ENCODE results near the gene KDM2B.

The KDM2B gene

DNA sequence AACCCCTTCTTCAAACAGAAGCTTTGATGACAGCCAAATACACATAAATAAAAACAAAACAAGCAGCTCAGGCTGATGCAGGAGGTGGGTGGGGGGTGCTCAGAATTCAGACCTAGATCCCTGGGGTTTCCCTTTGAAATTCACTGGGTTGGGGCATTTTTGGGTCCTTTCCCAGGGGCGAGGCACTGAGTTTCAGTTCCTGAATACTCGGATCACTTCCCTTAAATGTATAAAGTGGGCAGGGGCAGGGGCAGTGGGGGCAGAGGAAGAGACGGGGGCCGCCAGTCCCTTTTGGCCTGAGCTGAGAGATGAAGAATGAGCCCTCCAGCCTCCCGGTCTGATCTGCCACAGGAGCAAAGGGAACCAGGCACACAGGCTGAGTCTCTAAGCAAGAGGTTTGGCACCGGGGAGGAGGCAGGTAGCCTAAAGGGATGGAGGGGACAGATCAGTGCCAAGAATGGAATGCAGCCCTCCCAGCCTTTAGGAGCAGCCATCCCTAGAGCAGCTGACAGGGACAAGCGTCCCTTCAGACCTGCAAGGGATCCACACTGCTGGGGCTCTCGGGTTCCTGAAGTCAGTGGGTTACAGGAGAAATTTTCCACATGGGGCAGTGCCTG is 20.3 kb downstream of the KDM2B start:
- no peak for DNase-seq (ENCODE audit: insufficient read length, low spot score)
- TF ChIP-seq, protein P1, sequence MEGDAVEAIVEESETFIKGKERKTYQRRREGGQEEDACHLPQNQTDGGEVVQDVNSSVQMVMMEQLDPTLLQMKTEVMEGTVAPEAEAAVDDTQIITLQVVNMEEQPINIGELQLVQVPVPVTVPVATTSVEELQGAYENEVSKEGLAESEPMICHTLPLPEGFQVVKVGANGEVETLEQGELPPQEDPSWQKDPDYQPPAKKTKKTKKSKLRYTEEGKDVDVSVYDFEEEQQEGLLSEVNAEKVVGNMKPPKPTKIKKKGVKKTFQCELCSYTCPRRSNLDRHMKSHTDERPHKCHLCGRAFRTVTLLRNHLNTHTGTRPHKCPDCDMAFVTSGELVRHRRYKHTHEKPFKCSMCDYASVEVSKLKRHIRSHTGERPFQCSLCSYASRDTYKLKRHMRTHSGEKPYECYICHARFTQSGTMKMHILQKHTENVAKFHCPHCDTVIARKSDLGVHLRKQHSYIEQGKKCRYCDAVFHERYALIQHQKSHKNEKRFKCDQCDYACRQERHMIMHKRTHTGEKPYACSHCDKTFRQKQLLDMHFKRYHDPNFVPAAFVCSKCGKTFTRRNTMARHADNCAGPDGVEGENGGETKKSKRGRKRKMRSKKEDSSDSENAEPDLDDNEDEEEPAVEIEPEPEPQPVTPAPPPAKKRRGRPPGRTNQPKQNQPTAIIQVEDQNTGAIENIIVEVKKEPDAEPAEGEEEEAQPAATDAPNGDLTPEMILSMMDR (IDR thresholded peaks at IDR 0.05; ENCODE audit: insufficient read depth, missing control alignments) = no peak
- no peak for FAIRE-seq

DNA sequence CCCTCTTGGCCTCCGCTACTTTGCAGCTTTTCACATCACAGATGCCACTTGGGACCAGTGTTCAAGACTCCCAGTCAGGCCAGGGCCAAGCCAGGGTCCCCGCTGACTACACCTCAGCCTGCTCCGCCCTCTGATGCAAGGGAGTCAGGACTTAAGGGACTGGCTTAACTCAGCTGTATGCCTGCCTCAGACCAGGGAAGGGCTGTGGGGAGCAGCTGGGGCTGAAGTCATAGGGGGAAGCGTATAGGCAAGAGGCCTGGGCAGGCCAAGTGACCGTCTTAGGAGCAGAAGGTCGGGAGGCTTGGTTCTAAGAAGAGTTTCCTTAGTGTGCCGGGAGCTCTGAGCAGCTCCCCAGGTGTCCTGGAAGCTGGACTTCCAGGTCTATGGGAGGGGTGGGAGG is 21.9 kb downstream of the KDM2B start:
- DNase-seq (ENCODE audit: insufficient read length, low spot score) (no peak), FAIRE-seq (no peak)
- TF ChIP-seq, protein P1 (IDR thresholded peaks at IDR 0.05; ENCODE audit: insufficient read depth, missing control alignments) = no peak

DNA sequence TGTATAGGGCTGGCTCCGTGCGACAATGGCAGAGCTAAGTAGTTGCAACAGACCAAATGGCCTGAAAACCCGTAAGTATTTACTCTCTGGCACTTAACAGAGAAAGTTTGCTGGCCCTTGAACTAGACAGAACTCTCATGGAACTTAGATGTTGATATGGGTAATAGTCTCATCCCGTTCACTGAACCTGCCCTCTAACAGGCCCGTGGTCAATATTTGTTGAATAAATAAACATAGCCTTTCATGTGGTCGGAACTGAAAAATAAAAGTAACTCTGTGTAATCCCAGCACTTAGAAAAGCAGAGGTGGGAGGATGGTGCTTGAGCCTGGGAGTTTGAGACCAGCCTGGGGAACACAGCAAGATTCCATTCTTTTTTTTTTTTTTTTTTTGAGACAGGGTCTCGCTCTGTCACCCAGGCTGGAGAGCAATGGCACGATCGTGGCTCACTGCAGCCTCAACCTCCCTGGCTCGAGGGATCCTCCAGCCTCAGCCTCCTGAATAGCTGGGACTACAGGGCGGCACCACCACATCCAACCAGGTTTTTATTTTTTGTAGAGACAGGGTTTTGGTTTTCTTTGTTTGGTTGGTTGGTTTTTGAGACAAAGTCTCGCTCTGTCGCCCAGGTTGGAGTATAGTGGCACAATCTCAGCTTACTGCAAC is 29.7 kb downstream of the KDM2B start:
- no peak for DNase-seq (ENCODE audit: insufficient read length, low spot score)
- TF ChIP-seq, protein P1 (IDR thresholded peaks at IDR 0.05; ENCODE audit: insufficient read depth, missing control alignments) = no peak

DNA sequence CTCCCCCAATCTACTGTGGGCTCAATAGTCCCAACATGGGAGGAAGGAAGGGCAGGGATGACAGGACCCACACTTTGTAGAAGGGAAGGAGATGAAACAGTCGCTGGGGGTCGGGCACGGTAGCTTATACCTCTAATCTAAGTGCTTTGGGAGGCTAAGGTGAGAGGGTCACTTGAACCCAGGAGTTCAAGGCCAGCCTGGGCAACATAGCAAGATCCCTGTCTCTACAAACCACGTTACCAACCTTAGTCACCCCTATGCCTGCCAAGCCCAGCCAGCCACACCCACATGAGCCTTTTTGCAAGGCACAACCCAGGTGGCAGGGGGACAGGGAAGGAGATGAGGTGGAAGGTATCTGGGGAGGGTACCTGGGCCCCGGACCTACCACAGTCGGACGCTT is 31.7 kb downstream of the KDM2B start:
- TF ChIP-seq, protein P1 (IDR thresholded peaks at IDR 0.05; ENCODE audit: insufficient read depth, missing control alignments) = no peak
- DNase-seq (ENCODE audit: insufficient read length, low spot score) (no peak), FAIRE-seq (no peak)

More for the DNA sequence above, 29.7 kb downstream of the KDM2B start:
- no peak for FAIRE-seq

DNA sequence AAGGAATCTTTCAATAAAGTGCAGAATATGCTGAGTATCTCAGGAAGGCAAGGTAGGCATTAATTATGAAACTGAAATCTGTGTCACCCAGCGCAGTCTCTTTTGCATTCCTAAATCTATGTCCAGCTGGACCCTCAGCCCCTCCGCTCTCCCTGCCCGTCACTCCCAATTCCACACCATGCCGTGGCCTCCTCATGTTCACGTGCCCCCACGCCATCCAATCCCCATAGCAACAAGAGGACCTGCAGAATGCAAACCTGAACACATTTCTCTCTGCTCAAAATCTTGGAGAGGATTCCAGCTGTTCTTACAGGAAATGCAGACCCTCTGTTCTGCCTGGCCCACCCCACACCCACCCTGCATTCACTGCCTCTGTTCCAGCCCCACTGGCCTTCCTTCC is 35.3 kb downstream of the KDM2B start:
- TF ChIP-seq, protein P1 (IDR thresholded peaks at IDR 0.05; ENCODE audit: insufficient read depth, missing control alignments) = no peak
- FAIRE-seq = no peak
- no peak for DNase-seq (ENCODE audit: insufficient read length, low spot score)

DNA sequence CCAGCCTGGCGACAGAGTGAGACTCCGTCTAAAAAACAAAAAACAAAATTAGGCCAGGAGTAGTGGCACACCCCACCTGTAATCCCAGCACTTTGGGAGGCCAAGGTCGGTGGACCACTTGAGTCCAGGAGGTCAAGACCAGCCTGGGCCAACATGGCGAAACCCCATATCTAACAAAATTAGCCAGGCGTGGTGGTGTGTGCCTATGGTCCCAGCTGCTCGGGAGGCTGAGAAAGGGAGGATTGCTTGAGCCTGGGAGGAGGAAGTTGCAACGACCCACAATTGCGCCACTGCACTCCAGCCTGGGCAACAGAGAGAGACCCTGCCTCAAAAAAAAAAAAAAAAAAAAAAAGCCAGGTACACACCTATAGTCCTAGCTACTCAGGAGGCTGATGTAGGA is 37.0 kb downstream of the KDM2B start:
- DNase-seq (ENCODE audit: insufficient read length, low spot score) (no peak), FAIRE-seq (no peak)
- TF ChIP-seq, protein P1 (IDR thresholded peaks at IDR 0.05; ENCODE audit: insufficient read depth, missing control alignments) = no peak

DNA sequence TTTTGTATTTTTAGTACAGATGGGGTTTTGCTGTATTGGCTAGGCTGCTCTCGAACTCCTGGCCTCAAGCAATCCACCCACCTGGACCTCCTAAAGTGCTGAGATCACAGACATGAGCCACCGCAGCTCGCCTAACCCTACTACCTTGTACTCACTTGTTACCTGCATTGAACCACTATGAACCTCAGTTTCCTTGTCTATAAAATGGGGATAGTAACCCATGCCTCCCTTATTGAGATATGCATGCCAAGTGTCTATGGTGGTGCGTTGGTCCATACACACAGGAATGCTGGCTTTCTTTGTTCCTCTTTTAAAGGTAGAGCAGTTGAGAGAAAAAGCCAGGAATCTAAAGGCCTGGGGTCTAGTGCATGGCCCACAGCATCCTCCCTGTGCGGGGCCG is 40.9 kb downstream of the KDM2B start:
- FAIRE-seq (no peak), DNase-seq (ENCODE audit: insufficient read length, low spot score) (no peak)
- TF ChIP-seq, protein P1 (IDR thresholded peaks at IDR 0.05; ENCODE audit: insufficient read depth, missing control alignments) = no peak

Data from D721Med (cell line).